ENCODE data around the gene SREBF2.

Gene SREBF2

DNA sequence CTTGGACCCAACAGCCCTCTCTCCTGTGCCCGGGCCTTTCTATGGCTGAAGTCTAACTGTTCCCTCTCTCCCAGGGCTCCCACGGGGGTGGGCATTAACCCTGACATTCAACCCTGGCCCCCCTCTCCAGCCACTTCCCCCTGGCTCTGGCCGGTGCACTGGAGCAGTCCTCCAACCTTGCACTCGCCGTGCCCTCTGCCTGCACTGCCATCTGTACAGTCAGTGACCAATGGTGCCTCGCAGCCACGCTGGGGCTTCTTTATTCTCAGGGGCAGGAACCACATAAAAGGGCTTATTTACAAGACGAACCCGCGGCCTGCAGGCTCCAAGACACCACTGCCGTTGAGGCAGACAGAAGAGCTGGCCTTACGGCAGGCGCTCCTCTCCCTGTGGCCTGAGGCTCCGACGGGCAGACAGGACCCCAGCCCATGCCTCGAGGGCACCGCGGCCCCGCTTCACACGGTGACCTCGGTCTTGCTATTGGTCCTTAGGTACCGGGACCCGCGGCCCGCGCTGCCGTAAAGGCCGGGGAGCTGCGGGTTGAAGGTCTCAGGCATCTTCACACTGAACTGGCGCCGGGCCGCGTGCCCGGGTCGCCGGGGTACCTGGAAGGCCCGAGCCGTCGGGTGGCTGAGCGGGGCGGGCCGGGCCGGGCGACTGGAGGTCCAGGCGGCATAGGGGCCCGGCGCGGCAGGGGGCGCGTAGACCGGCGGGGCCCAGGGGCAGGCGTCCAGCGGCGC lies 76.6 kb downstream of the SREBF2 start:
- no peak for DNase-seq

DNA sequence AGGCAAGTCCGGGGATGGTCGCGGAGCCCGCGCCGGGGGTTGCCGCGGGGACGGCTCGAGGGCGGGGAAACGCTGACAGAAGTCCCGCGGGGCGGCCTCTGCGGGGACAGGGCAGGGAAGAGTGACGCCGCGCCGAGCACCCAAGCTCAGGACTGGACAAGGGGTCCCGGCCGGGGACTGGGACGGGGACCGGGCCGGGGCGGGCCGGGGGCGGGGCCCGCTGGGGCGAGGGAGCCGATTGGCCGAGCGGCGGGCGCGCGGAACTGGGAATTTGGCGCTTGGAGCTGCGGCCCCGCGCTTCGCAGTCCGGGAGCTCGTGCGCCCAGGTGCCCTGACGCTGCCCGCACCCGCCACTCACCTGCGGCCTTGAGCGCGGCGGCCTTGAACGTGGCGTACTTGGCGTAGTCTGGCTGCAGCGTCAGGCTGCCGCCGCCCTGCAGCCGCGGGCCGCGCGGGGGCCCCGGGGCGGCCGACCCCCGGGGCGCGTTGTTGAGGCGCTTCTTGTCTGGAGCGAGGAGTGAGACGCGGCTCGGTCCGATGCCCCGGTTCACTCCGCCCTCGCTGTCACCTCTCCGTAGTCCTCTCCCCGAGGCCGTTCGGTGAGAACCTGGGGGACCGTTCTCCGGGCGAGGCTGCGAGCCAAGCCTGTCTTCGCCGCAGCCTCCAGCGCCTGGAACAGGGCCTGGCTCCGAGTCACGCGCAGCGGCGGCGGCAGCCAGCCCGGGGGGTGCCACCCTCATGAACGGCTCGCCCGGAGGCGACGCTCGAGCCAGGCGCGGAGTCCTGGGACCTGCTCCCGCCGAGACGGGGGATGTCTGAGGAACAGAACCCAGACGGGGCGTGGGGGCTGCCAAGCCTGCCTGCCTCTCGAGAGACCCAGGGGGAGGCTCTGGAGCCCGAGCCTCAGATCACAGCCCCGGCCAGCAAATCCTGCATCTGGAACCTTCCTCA lies 77.4 kb downstream of the SREBF2 start:
- no peak for DNase-seq

- no peak for DNase-seq
Measured at GRCh38 chr22:41911001-41911611, 78.2 kb downstream of the SREBF2 start.

- no peak for DNase-seq
Measured at GRCh38 chr22:41912338-41913039, 79.6 kb downstream of the SREBF2 start.

GRCh38 chr22:41913040-41913719 lies 80.3 kb downstream of the SREBF2 start:
- DNase-seq: no peak

DNA sequence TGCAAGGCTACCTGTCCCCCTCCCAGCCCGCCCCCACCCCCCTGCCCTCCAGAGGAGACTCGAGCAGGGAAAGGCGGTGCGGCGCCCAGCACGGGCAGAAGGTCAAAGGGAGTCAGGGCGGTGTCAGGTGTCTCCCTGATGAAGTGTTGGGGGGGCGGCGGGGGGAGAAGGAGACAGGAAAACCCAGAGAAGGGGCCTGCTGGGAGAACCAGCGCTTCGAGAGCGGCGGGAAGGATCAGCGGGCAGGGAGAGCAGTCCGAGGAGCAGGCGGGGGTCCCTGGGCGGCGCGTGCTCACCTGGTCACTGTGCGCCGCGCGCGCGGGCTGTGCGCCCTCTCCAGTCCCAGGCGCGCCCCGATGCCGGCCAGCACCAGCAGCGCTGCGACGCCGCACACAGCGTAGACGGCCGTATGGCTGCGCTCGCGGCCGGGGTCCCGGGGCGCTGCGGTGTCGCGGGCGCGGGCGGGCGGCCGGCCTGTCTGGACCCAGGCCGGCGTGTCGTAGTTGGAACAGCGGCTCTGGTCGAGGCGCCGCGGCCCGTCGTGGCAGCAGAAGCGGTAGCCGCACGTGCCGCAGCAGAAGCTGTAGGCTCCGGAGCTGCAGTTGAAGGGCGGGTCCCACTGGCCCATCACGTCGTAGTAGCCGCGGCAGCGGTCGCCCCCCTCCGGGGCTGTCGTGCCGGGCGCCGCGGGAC lies 81.1 kb downstream of the SREBF2 start:
- DNase-seq: no peak

DNA sequence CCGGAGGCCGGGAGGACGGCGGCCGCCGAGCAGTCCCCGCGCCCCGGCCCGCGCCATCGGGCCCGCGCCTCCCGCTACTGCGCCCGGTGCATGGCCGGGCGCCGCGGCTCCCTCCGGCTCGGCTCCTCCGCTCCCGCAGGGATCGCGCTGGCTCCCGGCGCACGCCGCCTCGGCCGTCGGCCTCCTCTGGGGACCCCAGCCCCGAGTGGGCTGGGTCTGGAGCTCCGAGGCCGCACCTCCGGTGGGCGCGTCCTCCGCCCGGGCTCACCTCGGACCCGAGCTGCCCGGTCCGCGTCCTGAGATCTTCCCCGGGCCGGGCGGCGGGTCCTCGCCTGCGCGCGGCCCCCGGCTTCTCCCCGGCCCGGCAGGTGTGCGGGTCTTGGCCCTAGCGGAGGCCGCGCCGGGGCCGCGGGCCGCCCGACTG lies 81.7 kb downstream of the SREBF2 start:
- no peak for DNase-seq

GRCh38 chr22:41915035-41915785 lies 82.3 kb downstream of the SREBF2 start, which contains the start of gene SHISA8:
Gene SHISA8, minus strand, starts transcription at chr22:41915074. Its CDS starts 407 bp downstream, at chr22:41914667.
- peak; percentile 47 for DNase-seq

- DNase-seq: no peak
Measured at GRCh38 chr22:41915786-41916493, 83.0 kb downstream of the SREBF2 start.

GRCh38 chr22:41916745-41917358 lies 83.9 kb downstream of the SREBF2 start:
- DNase-seq: no peak

DNA sequence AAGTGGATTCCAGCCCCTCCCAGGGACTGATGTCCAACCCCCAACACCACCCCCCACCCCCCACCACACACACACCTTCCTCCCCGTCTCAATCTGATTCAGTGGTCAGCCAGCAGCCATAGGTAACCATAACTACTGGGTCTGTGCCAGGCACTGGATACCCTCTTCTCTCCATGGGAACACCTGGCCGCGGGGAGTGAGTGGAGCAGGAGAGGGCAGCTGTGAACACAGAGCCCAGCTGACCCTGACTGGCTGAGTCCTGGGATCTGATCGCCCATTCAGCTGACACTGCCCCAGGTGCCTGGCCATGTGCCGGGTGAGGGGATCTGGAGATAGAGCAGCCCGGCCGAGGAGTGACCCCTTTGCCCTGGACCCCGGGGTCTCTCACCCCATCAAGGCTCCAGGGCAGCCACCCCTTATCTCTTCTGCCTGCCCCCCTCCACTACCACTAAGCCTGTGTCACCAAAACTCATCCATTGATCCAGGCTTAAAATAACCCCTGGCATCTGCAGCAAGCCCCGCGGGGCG lies 84.5 kb downstream of the SREBF2 start:
- no peak for DNase-seq

DNA sequence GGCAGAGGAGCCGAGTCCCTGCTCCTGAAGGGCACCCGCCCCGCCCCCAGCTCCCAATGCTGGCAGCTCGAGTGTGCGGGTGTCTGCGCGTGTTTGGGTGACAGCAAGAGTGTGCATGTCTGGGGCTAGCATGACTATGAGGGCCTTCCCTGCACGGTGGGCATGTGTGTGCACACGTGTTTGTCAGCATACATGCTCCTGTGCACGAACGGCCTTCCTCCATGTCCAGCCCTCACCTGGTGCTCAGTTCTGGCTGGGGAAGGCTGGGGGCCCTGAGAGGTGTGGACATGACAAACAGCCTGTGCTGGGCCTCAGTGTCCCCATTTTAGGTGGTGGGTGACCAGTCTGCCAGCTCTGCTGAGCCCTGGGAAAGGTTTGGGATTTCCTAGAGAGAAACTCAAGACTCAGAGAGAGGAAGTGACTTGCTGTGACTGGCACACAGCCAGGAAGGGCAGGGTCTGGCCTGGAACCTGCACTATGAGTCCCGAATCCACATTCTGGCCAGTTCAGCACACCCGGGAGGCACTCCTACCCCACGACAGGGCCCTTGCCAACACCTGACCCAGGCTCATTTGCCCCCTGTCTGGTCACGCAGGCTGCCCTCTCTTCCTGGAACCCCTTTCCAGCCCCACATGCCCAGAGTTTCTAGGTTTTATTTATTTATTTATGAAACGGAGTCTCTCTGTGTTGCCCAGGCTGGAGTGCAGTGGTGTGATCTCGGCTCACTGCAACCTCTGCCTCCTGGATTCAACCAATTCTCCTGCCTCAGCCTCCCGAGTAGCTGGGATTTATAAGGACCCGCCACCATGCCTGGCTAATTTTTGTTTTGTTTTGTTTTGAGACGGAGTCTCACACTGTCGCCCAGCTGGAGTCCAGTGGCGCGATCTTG lies 85.2 kb downstream of the SREBF2 start:
- DNase-seq: no peak

DNA sequence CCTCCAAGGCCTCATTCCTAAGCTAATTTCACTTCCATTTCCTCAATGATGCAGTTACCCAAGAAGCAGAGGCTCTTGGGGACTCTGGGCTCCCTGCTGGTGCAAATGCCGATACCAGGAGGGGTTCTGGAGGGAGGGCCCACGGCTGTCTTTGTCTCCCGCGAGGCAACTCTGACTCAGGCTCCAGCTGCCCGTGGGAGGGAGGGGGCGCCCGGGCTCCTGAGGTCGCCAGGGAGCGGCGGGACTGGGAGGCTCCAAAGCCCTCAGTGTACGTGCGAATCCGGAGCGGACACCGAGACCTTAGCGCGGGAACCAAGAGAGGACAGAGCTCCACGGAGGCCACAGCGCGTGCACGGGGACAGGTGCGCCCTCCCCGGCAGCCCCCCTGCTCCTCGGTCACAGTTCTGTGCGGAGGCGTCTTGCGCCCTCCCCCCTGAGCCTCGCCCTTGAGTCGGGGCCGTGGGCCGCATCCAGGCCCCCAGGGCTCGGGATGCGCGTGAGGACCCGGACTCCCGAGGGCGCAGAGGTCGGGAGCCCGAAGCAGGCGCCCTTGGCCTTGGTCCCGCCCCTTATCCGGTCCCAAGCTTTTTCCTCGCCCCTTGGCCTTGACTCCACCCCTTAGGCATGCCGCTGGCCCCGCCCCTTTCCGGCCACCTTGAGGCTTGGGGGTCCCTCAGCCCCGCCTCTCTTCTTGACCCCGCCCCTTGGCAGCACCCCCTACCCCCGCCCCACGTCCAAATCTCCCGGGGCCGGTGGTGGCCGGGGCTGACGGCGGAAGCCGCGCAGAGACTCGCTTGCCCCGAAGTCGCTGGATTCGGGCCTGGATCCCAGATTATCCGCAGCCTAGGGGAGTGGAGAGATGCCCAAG lies 86.7 kb downstream of the SREBF2 start:
- DNase-seq: peak; percentile 47

- no peak for DNase-seq
Measured at GRCh38 chr22:41920271-41920976, 87.5 kb downstream of the SREBF2 start.

- no peak for DNase-seq
Measured at GRCh38 chr22:41922328-41922727, 89.4 kb downstream of the SREBF2 start.

- no peak for DNase-seq
Measured at GRCh38 chr22:41922940-41923594, 90.2 kb downstream of the SREBF2 start.

Data from activated CD4-positive, alpha-beta T cell treated with anti-CD3 and anti-CD28 coated beads, Interleukin-2, Interleukin-6, amounts not matched to agents 100 ng/mL and 50 ng/mL, durations not matched to agents 16 hours and 8 hours (primary cell).